Calu3 (cell line): ENCODE results near the gene LIG1. TPM values are rescaled to one million over a fixed set of nuclear protein-coding genes. Genes with fewer than 3 reads are reported as not detected.

Experiments used
- BruUV-seq: library from RNA; stranded (reverse); fragments of 400-500 nt; replicated peaks from 2 replicates; lab custom pipeline; 2021; lab: Mats Ljungman, UMichigan
- CTCF ChIA-PET: fragments of 300-600 bp; sonication (Branson Sonifier 250); formaldehyde crosslinking; loops from one replicate; lab custom pipeline; 2022; ENCODE audit warnings: antibody characterized with exemption; lab: Charles Lee
- DNase-seq: peaks from one replicate; pipeline ENCODE4 v3.0.0; 2022
- H3K27ac Mint-ChIP-seq: one replicate; pipeline ENCODE4 v1.8.0; 2022; ENCODE audit warnings: mixed read lengths; ENCODE audit not compliant: unreplicated experiment
- H3K27me3 Mint-ChIP-seq: one replicate; pipeline ENCODE4 v1.8.0; 2022; ENCODE audit warnings: mixed read lengths; ENCODE audit not compliant: unreplicated experiment
- H3K36me3 Mint-ChIP-seq: one replicate; pipeline ENCODE4 v1.8.0; 2022; ENCODE audit warnings: mild to moderate bottlenecking, moderate library complexity, mixed read lengths; ENCODE audit not compliant: insufficient read depth, unreplicated experiment
- H3K4me1 Mint-ChIP-seq: one replicate; pipeline ENCODE4 v1.8.0; 2022; ENCODE audit warnings: mild to moderate bottlenecking, low read depth, mixed read lengths; ENCODE audit not compliant: unreplicated experiment
- H3K4me3 Mint-ChIP-seq: one replicate; pipeline ENCODE4 v1.8.0; 2022; ENCODE audit warnings: mild to moderate bottlenecking, low read depth, moderate library complexity, mixed read lengths; ENCODE audit not compliant: unreplicated experiment
- H3K9me3 Mint-ChIP-seq: one replicate; pipeline ENCODE4 v1.8.0; 2022; ENCODE audit warnings: low read depth, mixed read lengths; ENCODE audit not compliant: unreplicated experiment
- CTCF ChIP-seq: fragments of 200-600 bp; IDR thresholded peaks from one replicate; pipeline ENCODE4 v1.8.0; 2022; ENCODE audit warnings: antibody characterized with exemption; ENCODE audit not compliant: unreplicated experiment
- intact Hi-C: fragments of 100-400 bp; cut with micrococcal nuclease; formaldehyde crosslinking; loops from one replicate; pipeline ENCODE4 v1.10.0; 2022; ENCODE audit not compliant: unreplicated experiment
- total RNA-seq: library from RNA; stranded (reverse); gene quantifications from 2 replicates; pipeline ENCODE4 v1.2.3, GENCODE V29; 2022

LIG1 gene
- total RNA-seq, 1 experiment from 2014 or later: 99.3 TPM

GRCh38 chr19:48147597-48148175, 22.5 kb downstream of the LIG1 start:
- BruUV-seq: no TSS peak
- no peaks in the 10 kb centered on the region for H3K4me1 Mint-ChIP-seq
- H3K27ac Mint-ChIP-seq: no peak overlapping the region
- CTCF ChIA-PET: interaction anchor here (0.6 kb wide), 3 partner anchors 49 to 319 kb away, joined by 3 to 10 read pairs (median 3); no protein-coding TSS in a partner anchor
- H3K9me3 Mint-ChIP-seq: no peaks in the 10 kb centered on the region
- intact Hi-C loops: no loop called here
- no peak overlapping the region for H3K4me3 Mint-ChIP-seq
- H3K36me3 Mint-ChIP-seq: peaks cover 9% of the 10 kb centered on the region
- TF ChIP-seq CTCF: no peak
- no peak for DNase-seq
- H3K27me3 Mint-ChIP-seq: no peaks in the 10 kb centered on the region

GRCh38 chr19:48139053-48139452, 31.1 kb downstream of the LIG1 start:
- CTCF ChIA-PET: no interaction called here
- Mint-ChIP-seq H3K36me3 (peaks cover 12% of the 10 kb centered on the region), H3K27me3 (no peaks in the 10 kb centered on the region), H3K27ac (no peak overlapping the region), H3K4me1 (no peaks in the 10 kb centered on the region), H3K9me3 (no peaks in the 10 kb centered on the region), H3K4me3 (no peak overlapping the region)
- no peak for TF ChIP-seq CTCF
- intact Hi-C loops: no loop called here
- no peak for DNase-seq
- BruUV-seq: no TSS peak

- intact Hi-C loops: no loop called here
- no peak for DNase-seq
- CTCF ChIA-PET: interaction anchor here (0.5 kb wide), 1 partner anchor 130 kb away, joined by 5 read pairs; no protein-coding TSS in a partner anchor
- no peaks in the 10 kb centered on the region for H3K4me1 Mint-ChIP-seq
- BruUV-seq: no TSS peak
- no peak overlapping the region for H3K27ac Mint-ChIP-seq
- no peak overlapping the region for H3K4me3 Mint-ChIP-seq
- no peaks in the 10 kb centered on the region for H3K27me3 Mint-ChIP-seq
- no peaks in the 10 kb centered on the region for H3K9me3 Mint-ChIP-seq
- TF ChIP-seq CTCF: no peak
- peaks cover 16% of the 10 kb centered on the region for H3K36me3 Mint-ChIP-seq
These were observed 32.7 kb downstream of the LIG1 start for GRCh38 chr19:48137411-48137810.

GRCh38 chr19:48136547-48136946, 33.6 kb downstream of the LIG1 start:
- H3K27me3 Mint-ChIP-seq: no peaks in the 10 kb centered on the region
- no peak overlapping the region for H3K4me3 Mint-ChIP-seq
- BruUV-seq: no TSS peak
- DNase-seq: no peak
- intact Hi-C loops: no loop called here
- H3K9me3 Mint-ChIP-seq: no peaks in the 10 kb centered on the region
- peaks cover 22% of the 10 kb centered on the region for H3K36me3 Mint-ChIP-seq
- H3K4me1 Mint-ChIP-seq: no peaks in the 10 kb centered on the region
- no peak overlapping the region for H3K27ac Mint-ChIP-seq
- TF ChIP-seq CTCF: no peak
- CTCF ChIA-PET: no interaction called here
